Activated T-helper 2 cell treated with anti-CD3 and anti-CD28 coated beads, Interferon-gamma antibody, Interleukin-2, Interleukin-4, amounts not matched to agents 10 μg/mL and 5 μg/mL and 100 μg/mL, durations not matched to agents 14 hours and 24 hours and 36 hours (primary cell): ENCODE measurements around the gene MAML1. TPM values are rescaled to one million over a fixed set of nuclear protein-coding genes. Genes with fewer than 3 reads are reported as not detected.
"Not testable (repeated sequence)": the region's sequence is repeated elsewhere in the genome, so short reads cannot be mapped to it uniquely, and the experiment has no call there.

Source experiments
- DNase-seq: peaks from one replicate; pipeline ENCODE4 v3.0.0; 2021; ENCODE audit warnings: low spot score
- H3K27ac Mint-ChIP-seq: one replicate; pipeline ENCODE4 v1.8.0; 2021; ENCODE audit warnings: mixed read lengths
- H3K27me3 Mint-ChIP-seq: one replicate; pipeline ENCODE4 v1.8.0; 2021; ENCODE audit warnings: low read depth, mixed read lengths
- H3K36me3 Mint-ChIP-seq: one replicate; pipeline ENCODE4 v1.8.0; 2021; ENCODE audit warnings: low read depth, mixed read lengths
- H3K4me1 Mint-ChIP-seq: one replicate; pipeline ENCODE4 v1.8.0; 2021; ENCODE audit warnings: low read depth, mixed read lengths
- H3K4me3 Mint-ChIP-seq: one replicate; pipeline ENCODE4 v1.8.0; 2021; ENCODE audit warnings: low read depth, mild to moderate bottlenecking, moderate library complexity, mixed read lengths
- H3K9me3 Mint-ChIP-seq: one replicate; pipeline ENCODE4 v1.8.0; 2021; ENCODE audit warnings: mixed read lengths
- intact Hi-C: fragments of 100-400 bp; cut with micrococcal nuclease; formaldehyde crosslinking; loops from one replicate; pipeline ENCODE4 v1.15.1; 2023
- total RNA-seq: library from RNA; stranded (reverse); gene quantifications from 2 replicates; pipeline ENCODE4 v1.2.3, GENCODE V29; 2022

MAML1 gene
- total RNA-seq, 1 donor from 2014 or later = 38.1 TPM

DNA sequence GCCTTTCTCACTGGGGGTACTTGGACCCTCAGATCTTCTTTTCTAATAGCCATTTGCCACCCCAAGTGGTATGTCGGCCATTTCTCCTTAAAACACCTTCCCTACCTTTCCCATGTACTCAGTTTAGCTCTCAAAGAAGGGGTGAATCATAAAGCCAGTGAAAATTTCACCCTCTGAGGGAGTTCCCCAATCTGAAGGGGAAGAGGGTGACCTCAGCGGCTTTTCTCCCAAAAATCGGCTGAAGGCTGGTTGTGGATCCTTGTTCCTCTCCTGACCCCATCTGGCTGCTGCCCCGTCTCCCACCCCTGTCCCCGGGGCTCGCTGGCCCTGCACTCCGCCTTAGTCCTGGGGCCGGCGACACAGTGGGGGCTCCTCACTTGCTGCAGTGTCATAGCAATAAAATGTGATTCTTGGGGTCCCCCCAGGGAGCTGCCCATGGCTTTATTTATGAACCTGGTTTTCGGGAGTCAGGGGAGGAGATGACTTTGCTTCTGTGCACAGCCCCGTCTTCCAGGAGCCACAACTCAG lies 43.9 kb downstream of the MAML1 start:
- Mint-ChIP-seq H3K9me3 (no peaks in the 10 kb centered on the region), H3K27ac (no peak overlapping the region), H3K4me3 (no peak overlapping the region), H3K4me1 (no peaks in the 10 kb centered on the region), H3K36me3 (peaks cover 53% of the 10 kb centered on the region), H3K27me3 (no peaks in the 10 kb centered on the region)
- intact Hi-C loops = no loop called here
- no peak for DNase-seq

DNA sequence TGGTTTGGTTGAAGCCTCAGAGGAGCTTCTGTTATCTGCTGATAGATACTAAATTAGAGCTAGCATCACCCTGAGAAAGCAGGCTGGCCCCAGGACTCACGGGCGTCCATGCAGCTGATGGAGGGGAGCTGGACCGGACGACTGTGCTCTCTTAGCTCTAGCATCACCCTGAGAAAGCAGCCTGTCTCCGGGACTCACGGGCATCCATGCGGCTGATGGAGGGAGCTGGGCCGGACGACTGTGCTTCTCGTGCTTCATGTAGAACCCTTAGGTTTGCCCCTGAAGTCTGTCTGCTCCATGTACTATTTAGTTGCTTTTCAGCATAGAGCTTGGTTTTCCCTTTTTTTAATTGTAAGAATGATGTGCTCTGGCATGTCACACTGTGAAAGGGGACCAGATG lies 44.8 kb downstream of the MAML1 start:
- intact Hi-C loops = no loop called here
- H3K27ac Mint-ChIP-seq = no peak overlapping the region
- H3K36me3 Mint-ChIP-seq = peaks cover 47% of the 10 kb centered on the region
- H3K27me3 Mint-ChIP-seq = no peaks in the 10 kb centered on the region
- H3K4me3 Mint-ChIP-seq = no peak overlapping the region
- peaks cover 2% of the 10 kb centered on the region for H3K4me1 Mint-ChIP-seq
- DNase-seq = no peak
- H3K9me3 Mint-ChIP-seq = no peaks in the 10 kb centered on the region

DNA sequence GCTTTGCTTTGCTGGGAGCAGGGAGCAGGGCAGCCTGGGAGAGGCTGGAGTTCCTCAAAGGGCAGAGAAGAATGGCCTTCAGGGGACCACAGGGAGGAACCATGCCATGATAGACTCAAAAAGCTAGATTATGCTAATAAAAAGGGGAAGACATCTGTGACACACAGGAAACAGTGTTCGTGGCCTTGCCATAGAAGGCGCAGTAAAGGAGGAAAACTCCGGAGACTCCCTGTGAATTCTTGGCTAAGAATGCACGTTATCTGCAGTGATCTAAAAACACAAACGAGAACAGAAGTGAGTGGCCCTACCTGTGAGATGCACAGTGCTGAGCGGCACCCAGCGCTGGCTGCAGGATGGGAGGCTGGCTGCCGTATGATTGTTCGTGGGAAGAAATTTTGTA lies 45.3 kb downstream of the MAML1 start:
- intact Hi-C loops = no loop called here
- H3K27ac Mint-ChIP-seq = no peak overlapping the region
- H3K4me3 Mint-ChIP-seq = no peak overlapping the region
- H3K27me3 Mint-ChIP-seq = no peaks in the 10 kb centered on the region
- peaks cover 42% of the 10 kb centered on the region for H3K36me3 Mint-ChIP-seq
- no peaks in the 10 kb centered on the region for H3K9me3 Mint-ChIP-seq
- no peak for DNase-seq
- peaks cover 2% of the 10 kb centered on the region for H3K4me1 Mint-ChIP-seq

DNA sequence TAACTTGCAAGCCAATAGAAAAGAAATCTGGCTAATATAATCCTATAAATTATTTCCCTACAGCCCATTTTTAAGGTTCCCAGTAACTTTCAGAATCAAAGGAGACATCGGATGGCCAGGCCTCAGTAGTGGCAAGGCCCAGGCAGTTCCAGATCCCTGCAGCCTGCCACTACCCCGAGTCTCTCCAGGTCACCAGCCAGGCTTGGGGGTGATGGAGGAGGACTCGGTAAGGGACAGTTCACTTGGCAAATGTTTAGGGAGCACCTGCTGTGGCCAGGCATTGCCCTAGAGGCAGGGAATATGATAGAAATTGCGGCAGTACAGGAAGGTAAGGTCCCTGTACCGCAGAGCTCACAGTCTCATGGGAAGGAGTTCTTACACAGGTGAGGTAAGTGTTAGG lies 46.0 kb downstream of the MAML1 start:
- no peak overlapping the region for H3K27ac Mint-ChIP-seq
- H3K4me3 Mint-ChIP-seq = no peak overlapping the region
- H3K4me1 Mint-ChIP-seq = peaks cover 2% of the 10 kb centered on the region
- intact Hi-C loops = no loop called here
- H3K27me3 Mint-ChIP-seq = no peaks in the 10 kb centered on the region
- peaks cover 35% of the 10 kb centered on the region for H3K36me3 Mint-ChIP-seq
- no peak for DNase-seq
- no peaks in the 10 kb centered on the region for H3K9me3 Mint-ChIP-seq

DNA sequence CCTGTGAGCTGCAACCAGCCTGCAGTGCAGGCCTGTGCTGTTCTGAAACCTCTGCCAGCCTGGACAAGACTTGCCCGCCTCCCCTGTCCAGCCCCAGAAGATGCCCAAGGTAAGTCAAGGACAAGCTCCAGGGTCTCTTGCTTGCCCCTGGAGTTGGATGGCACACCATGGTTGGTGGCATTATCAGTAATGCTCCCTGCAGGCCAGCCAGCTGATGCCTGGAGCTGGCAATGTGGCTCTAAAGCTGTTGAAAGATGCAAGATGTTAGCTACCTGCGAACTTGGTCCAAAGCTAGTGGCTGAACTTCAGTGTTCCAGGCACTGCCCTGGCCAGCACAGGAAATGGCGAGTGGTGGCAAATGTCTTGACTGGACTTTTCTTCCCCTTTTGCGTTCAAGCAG lies 47.2 kb downstream of the MAML1 start:
- Mint-ChIP-seq H3K9me3 (no peaks in the 10 kb centered on the region), H3K4me1 (peaks cover 2% of the 10 kb centered on the region), H3K36me3 (peaks cover 28% of the 10 kb centered on the region), H3K27ac (no peak overlapping the region), H3K27me3 (no peaks in the 10 kb centered on the region), H3K4me3 (no peak overlapping the region)
- intact Hi-C loops = no loop called here
- DNase-seq = no peak

DNA sequence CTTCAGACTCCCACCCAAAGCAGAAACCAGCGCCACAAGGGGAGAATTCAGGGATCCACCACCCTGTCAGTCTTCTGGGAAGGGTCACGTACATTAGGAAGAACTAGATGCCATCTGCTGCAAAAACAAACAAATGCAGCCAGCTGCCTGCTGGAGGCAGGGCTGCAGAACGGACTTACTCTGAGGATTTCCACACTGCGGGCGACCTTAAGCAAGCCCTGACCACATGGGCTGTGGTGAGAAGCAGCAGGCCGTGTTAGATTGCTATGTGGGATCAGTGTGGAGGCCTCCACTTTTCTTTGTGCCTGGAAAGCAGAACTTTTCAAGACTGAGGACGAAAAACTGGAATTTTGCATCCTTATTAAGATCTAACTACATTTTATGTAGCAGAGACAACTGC lies 47.7 kb downstream of the MAML1 start:
- no peak overlapping the region for H3K4me3 Mint-ChIP-seq
- no peaks in the 10 kb centered on the region for H3K9me3 Mint-ChIP-seq
- no peaks in the 10 kb centered on the region for H3K27me3 Mint-ChIP-seq
- H3K36me3 Mint-ChIP-seq = peaks cover 28% of the 10 kb centered on the region
- peaks cover 2% of the 10 kb centered on the region for H3K4me1 Mint-ChIP-seq
- intact Hi-C loops = no loop called here
- H3K27ac Mint-ChIP-seq = no peak overlapping the region
- no peak for DNase-seq

DNA sequence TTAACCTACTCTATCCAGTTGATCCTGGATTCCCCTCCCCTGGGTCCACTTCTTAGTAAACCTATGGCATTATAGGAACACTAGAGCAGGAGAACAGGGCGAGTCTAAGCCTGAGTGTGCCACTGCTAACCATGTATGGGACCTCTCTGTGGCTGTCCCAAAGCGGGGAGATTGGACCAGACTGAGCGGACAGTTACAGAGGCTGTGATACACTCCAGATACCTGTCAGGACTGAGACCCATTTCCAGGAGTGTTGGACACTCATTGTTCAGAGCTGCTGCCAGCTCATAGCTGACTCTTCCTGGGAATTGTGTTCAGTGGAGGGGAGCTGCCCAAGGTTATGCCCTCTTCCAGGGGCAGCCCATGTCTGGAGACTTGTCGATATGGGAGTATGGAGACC lies 49.2 kb downstream of the MAML1 start:
- H3K9me3 Mint-ChIP-seq = no peaks in the 10 kb centered on the region
- intact Hi-C loops = no loop called here
- H3K36me3 Mint-ChIP-seq = peaks cover 15% of the 10 kb centered on the region
- no peak overlapping the region for H3K4me3 Mint-ChIP-seq
- H3K27me3 Mint-ChIP-seq = no peaks in the 10 kb centered on the region
- DNase-seq = no peak
- H3K27ac Mint-ChIP-seq = no peak overlapping the region
- H3K4me1 Mint-ChIP-seq = peaks cover 2% of the 10 kb centered on the region

DNA sequence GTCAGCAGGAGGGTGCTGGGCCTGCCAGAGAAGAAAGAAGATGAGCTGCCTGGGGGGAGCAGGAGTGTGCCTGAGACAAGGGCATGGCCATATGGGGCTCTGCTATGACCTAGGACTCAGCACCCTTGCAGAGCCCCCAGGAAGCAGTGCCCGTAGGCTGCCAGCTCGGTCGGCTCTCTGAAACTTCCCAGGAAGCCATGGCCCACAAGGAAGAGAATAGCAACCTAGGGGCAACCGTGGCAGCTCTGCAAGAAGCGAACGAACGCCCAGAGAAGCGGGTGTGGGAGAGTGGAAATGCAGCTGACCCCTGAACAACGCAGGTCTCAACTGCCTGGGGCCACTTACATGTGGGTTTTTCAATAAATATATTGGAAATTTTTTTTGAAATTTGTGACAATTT lies 50.5 kb downstream of the MAML1 start:
- no peaks in the 10 kb centered on the region for H3K27me3 Mint-ChIP-seq
- intact Hi-C loops = no loop called here
- peaks cover 12% of the 10 kb centered on the region for H3K36me3 Mint-ChIP-seq
- no peak for DNase-seq
- H3K9me3 Mint-ChIP-seq = no peaks in the 10 kb centered on the region
- no peak overlapping the region for H3K27ac Mint-ChIP-seq
- no peak overlapping the region for H3K4me3 Mint-ChIP-seq
- peaks cover 2% of the 10 kb centered on the region for H3K4me1 Mint-ChIP-seq

DNA sequence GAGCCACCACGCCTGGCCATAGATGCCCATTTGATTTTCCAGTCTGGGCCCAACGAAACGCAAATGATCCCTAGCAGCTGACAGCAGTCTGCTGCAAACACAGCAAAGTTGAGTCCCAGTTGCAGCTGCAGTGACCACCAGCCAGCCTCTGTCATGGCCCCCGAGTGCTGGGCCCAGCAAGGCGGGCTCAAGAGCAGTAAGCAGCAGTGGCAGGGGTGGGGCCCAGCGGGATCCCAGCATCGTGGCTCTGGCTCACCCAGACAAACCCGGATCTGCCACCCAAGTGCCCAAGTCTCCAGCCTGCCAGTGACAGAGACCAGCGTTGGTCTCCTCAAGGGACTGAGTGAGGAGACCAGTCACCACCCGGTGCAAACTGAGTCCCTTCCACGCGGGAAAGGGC lies 54.2 kb downstream of the MAML1 start:
- no peak overlapping the region for H3K27ac Mint-ChIP-seq
- no peak for DNase-seq
- no peaks in the 10 kb centered on the region for H3K36me3 Mint-ChIP-seq
- intact Hi-C loops = no loop called here
- no peaks in the 10 kb centered on the region for H3K4me1 Mint-ChIP-seq
- no peaks in the 10 kb centered on the region for H3K27me3 Mint-ChIP-seq
- no peaks in the 10 kb centered on the region for H3K9me3 Mint-ChIP-seq
- no peak overlapping the region for H3K4me3 Mint-ChIP-seq

DNA sequence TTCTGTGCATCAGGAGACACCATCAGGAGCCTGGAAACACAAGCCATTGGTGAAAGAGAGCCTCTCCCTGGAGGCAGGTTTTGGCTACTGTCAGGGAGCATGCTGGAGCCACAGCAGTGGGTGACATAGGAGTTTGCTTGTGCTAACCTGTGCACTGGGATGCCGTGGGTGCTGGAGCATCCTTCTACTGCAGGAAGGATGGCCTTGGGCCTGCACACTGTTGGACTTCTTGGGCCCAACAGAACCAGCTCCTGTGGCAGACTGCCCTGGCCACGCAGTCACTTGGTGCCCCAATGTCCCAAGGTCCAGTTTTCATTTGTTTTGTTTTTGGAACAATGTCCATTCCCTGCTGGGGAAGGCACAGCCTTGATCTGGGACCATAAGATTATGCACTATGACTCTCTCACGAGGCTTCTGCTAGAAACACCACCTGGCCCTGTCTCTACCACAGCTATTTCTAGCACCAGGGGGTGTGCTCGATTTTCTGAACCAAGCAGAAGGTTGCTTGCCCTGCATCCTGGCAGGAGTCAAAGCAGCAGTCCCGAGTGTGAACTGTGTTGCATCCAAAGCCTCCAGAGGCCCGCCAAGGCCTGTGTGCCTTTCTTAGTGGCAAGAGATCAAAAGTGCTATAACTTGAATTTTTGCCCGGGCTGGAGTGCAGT lies 55.7 kb downstream of the MAML1 start:
- DNase-seq = no peak
- Mint-ChIP-seq H3K27ac (no peak overlapping the region), H3K36me3 (no peaks in the 10 kb centered on the region), H3K9me3 (no peaks in the 10 kb centered on the region), H3K4me1 (peaks cover 3% of the 10 kb centered on the region), H3K27me3 (no peaks in the 10 kb centered on the region), H3K4me3 (no peak overlapping the region)
- intact Hi-C loops = no loop called here

DNA sequence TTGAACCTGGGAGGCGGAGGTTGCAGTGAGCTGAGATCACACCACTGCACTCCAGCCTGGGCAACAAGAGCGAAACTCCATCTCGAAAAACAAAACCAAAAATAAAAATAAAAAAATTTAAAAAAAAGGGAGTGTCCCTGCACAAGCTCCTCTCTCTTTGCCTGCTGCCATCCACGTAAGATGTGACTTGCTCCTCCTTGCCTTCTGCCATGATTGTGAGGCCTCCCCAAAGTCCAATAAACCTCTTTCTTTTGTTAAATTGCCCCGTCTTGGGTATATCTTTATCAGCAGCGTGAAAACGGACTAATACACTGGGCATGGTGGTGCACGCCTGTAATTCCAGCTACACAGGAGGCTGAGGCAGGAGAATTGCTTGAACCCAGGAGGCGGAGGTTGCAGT lies 56.7 kb downstream of the MAML1 start:
- H3K27me3 Mint-ChIP-seq, intact Hi-C loops, H3K27ac Mint-ChIP-seq, H3K9me3 Mint-ChIP-seq, DNase-seq, H3K4me1 Mint-ChIP-seq, H3K36me3 Mint-ChIP-seq, H3K4me3 Mint-ChIP-seq: not testable (repeated sequence)

DNA sequence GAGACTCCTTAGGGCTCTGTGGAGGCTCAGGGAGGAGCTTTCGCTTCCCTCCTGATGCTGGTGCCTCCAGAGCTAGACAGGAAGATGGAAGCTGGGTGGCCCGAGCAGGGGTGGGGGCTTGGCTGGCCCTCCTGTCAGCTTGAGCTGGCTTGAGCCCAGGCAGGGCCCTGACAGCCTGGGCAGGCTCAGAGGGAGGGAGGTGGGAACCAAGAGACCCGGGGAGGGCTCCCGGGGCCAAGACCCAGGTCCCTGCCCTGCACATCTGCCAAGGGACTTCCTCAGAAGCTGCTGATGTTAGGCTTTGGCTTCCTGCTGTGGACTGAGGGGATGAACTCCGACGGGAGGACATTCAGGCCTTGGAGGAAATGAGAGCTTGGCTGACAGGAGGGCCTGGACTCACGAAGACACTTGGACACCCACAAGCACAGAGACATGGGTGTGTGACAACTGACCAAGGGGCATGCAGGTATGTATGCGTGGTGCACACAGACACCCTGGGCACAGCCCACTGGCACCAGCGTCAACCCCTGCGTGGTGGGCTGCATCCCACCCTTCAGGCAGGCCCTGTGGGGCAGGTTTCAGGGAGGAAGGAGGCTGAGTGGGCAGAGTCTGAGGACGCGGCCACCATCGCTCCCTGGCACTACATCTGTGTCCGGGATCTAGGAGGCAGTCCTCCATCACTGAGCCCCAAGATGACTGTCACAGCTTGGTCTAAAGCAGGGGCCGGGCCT lies 59.4 kb downstream of the MAML1 start:
- intact Hi-C loops = no loop called here
- Mint-ChIP-seq H3K27ac (no peak overlapping the region), H3K36me3 (peaks cover 4% of the 10 kb centered on the region), H3K4me3 (no peak overlapping the region), H3K4me1 (peaks cover 9% of the 10 kb centered on the region), H3K27me3 (no peaks in the 10 kb centered on the region), H3K9me3 (no peaks in the 10 kb centered on the region)
- DNase-seq = no peak

DNA sequence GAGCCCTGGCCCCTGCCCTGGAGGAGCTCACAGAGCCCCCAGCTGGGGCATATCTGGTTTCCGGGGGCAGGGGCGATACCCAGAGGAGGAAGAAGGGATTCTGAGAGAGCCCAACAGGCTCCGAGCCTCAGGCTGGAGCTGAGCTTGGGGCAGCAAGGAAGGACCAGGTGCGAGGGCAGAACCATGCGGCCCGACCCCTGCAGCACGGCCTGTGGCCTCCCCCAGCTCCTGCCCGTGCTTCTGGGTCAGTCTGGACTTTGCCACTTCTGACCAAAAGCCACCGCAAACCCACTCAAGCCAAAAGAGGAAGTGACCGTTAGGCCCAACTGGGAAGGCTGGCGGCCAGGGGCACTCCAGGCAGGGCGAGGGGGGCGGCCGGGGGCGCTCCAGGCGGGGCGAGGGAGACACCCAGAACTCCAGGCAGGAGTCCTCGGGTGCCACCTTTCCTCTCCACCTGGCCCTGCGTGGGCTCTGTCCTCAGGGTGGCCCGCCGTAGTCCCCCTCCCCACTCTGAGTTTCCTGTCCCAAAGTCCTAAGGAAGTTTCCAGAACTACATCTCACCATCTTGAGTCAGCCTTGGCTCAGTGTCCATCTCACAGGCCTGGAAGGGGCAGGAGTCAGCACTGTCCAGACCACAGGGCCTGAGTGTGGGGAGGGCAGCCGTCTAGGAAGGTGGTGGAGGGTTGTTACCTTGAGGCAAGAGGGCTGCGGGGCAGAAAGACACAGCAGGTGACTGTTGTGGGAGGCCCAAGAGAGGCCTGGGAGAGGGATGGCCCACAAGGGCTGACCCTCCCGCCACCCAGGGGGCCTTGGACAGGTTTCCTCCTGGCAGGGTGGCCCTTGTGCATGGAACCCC lies 60.2 kb downstream of the MAML1 start:
- no peaks in the 10 kb centered on the region for H3K9me3 Mint-ChIP-seq
- DNase-seq = no peak
- intact Hi-C loops = no loop called here
- no peak overlapping the region for H3K27ac Mint-ChIP-seq
- peaks cover 9% of the 10 kb centered on the region for H3K36me3 Mint-ChIP-seq
- H3K4me1 Mint-ChIP-seq = peaks cover 9% of the 10 kb centered on the region
- no peak overlapping the region for H3K4me3 Mint-ChIP-seq
- no peaks in the 10 kb centered on the region for H3K27me3 Mint-ChIP-seq
